ENCODE data around the gene ZFAND2A. TPM values are rescaled to one million over a fixed set of nuclear protein-coding genes. Genes with fewer than 3 reads are reported as not detected.
"Not testable (repeated sequence)": the region's sequence is repeated elsewhere in the genome, so short reads cannot be mapped to it uniquely, and the experiment has no call there.

ZFAND2A gene
- total RNA-seq, 2 experiments from 2014 or later, result 22.0 to 23.6 TPM

DNA sequence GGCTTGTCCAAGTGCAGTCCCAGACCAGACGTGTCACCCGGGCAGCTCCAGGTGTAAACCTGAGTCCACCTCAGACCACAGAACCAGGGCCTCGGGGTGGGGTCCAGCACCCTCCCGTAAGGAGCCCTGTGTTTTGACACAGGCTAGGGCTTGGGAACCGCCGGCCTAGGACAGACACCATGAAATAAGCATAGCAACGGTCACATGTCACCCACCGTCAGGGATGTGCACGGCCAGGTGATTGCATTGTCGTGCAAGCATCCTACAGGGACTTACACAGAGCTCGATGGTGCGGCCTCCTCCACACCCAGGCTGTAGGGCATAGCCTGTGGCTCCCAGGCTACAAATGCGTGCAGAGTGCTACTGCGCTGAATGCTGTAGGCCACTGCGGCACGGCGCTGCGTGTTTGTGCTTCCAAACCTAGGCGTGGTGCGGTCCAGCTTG is 10.6 kb downstream of the ZFAND2A start:
- peaks cover 11% of the 10 kb centered on the region for H3K36me3 Mint-ChIP-seq
- H3K9me3 Mint-ChIP-seq, result no peaks in the 10 kb centered on the region
- H3K27me3 Mint-ChIP-seq, result no peaks in the 10 kb centered on the region
- no peak overlapping the region for H3K4me3 Mint-ChIP-seq
- H3K4me1 Mint-ChIP-seq, result no peaks in the 10 kb centered on the region
- H3K27ac Mint-ChIP-seq, result no peak overlapping the region
- DNase-seq, result no peak

DNA sequence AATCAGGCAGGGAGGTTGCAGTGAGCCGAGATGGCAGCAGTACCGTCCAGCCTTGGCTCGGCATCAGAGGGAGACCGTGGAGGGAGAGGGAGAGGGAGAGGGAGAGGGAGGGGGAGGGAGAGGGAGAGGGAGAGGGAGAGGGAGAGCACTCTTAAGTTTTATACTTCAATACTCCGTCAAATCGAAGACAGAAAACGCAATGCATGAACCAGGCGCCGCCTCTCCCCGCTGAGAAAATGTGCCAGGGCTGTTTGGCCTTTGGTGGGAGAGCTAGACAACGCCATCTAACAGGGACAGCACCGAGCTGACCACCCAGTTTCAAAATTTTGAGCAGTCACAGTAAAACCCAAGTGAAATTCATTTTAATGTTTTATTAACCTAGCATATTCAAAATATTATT is 12.1 kb downstream of the ZFAND2A start:
- H3K9me3 Mint-ChIP-seq, DNase-seq, H3K27ac Mint-ChIP-seq, H3K36me3 Mint-ChIP-seq, H3K4me3 Mint-ChIP-seq, H3K4me1 Mint-ChIP-seq, H3K27me3 Mint-ChIP-seq: not testable (repeated sequence)

DNA sequence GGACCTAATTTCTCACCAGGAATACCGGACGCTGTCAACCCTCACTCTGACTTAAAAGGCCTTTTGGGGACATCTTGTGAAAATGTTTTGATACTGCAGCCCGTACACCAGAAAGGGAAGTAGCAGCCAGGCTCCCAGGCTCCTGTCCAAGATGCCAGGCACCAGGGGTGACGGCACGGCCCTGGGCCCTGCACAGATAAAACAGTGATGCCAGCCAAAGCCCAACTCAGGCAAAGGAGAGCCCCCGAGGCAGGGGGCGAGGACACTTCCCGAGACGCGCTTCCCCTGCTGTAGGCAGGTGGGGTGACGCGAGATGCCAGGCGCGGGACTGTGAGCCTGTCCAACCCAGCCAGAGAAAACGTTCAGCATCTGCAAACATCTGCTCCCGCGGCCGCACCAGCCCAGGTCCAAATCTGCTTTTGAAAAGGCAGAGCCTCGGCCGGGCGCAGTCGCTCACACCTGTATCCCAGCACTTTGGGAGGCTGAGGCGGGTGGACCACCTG is 15.7 kb downstream of the ZFAND2A start:
- Mint-ChIP-seq H3K36me3 (no peaks in the 10 kb centered on the region), H3K9me3 (no peaks in the 10 kb centered on the region), H3K27me3 (no peaks in the 10 kb centered on the region), H3K4me3 (no peak overlapping the region), H3K27ac (no peak overlapping the region), H3K4me1 (peaks cover 6% of the 10 kb centered on the region)
- no peak for DNase-seq

DNA sequence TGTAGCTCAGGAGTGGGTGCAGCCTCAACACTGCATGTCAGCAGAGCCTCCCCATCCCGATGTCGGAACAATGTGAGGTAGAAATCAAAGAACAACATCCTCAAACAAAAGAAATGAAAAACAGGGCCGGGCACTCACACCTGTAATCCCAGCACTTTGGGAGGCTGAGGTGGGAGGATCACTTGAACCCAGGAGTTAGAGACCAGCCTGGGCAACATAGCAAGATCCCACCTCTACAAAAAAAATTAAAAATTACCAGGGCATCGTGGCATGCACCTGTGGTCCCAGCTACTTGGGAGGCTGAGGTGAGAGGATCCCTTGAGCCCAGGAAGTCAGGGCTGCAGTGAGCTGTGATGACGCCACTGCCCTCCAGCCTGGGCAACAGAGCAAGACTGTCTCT is 17.0 kb downstream of the ZFAND2A start:
- H3K27me3 Mint-ChIP-seq, H3K4me1 Mint-ChIP-seq, H3K36me3 Mint-ChIP-seq, H3K27ac Mint-ChIP-seq, H3K9me3 Mint-ChIP-seq, DNase-seq, H3K4me3 Mint-ChIP-seq: not testable (repeated sequence)

DNA sequence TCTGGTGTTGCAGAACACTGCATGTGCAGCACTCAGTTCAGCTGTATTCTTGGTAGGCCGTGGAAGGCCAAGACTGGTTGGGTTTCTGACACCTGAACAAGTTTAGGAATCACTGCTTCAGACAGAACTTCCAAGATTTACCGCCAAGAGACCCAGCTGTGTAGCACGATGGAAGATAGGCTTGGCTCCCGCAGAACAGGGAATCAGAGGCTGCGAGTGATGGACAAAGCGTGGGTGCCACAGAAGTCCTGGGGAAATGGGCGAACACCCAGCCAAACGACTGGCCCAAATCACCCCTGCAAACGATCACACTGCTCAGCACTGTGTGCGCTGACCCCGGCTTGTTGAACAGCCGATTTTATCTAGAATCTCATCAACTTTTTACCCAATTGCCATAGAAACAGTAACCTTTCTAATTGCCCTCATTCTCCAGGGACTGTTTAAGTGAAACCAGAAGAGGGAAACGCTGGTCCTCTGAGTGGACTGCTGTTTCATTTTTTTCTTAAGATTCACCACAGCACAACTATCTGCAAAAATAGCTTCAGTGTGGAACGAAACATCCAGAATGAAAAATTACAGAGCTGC is 17.9 kb downstream of the ZFAND2A start:
- Mint-ChIP-seq H3K4me3 (no peak overlapping the region), H3K9me3 (no peaks in the 10 kb centered on the region), H3K36me3 (no peaks in the 10 kb centered on the region), H3K4me1 (peaks cover 8% of the 10 kb centered on the region), H3K27me3 (no peaks in the 10 kb centered on the region), H3K27ac (no peak overlapping the region)
- DNase-seq, result no peak

DNA sequence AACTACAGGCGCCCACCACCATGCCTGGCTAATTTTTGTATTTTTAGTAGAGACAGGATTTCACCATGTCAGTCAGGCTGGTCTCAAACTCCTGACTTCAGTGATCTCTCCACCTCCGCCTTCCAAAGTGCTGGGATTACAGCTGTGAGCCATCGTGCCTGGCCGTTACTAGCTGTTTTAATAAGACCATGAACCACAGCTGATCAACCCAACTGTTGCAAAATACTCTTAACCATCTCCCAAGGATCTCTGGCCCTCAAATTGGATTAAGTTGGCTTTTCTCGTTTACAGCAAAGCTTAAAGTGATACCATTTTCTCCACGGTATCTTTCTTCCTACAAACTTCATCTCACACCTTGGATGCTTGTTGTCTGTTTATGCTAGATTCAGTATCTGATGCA is 18.3 kb downstream of the ZFAND2A start:
- no peak overlapping the region for H3K27ac Mint-ChIP-seq
- no peaks in the 10 kb centered on the region for H3K27me3 Mint-ChIP-seq
- peaks cover 12% of the 10 kb centered on the region for H3K4me1 Mint-ChIP-seq
- H3K36me3 Mint-ChIP-seq, result no peaks in the 10 kb centered on the region
- H3K4me3 Mint-ChIP-seq, result no peak overlapping the region
- DNase-seq, result no peak
- no peaks in the 10 kb centered on the region for H3K9me3 Mint-ChIP-seq

DNA sequence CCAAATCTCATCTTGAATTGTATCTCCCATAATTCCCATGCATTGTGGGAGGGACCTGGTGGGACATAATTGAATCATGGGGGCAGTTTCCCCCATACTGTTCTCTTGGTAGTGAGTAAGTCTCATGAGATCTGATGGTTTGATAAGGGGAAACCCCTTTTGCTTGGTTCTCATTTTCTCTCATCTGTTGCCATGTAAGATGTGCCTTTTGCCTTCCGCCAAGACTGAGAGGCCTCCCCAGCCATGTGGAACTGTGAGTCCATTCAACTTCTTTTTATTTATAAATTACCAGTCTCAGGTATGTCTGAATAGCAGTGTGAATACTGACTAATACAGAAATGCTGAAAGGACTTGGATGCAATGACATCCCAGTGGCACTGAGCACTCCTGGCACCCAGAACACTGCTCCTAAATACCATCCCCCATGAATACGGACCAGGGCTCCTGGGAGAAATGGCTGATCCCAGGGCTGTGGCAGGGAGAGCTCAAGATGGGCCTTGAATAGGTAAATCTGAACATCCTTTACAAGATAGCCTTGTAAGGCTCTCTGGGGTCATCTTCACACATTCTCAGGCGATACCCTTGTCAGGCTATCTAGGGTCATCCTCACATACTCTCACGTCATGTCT is 19.4 kb downstream of the ZFAND2A start:
- Mint-ChIP-seq H3K27ac (no peak overlapping the region), H3K4me1 (peaks cover 13% of the 10 kb centered on the region), H3K9me3 (no peaks in the 10 kb centered on the region), H3K4me3 (no peak overlapping the region), H3K27me3 (no peaks in the 10 kb centered on the region), H3K36me3 (no peaks in the 10 kb centered on the region)
- DNase-seq, result no peak

DNA sequence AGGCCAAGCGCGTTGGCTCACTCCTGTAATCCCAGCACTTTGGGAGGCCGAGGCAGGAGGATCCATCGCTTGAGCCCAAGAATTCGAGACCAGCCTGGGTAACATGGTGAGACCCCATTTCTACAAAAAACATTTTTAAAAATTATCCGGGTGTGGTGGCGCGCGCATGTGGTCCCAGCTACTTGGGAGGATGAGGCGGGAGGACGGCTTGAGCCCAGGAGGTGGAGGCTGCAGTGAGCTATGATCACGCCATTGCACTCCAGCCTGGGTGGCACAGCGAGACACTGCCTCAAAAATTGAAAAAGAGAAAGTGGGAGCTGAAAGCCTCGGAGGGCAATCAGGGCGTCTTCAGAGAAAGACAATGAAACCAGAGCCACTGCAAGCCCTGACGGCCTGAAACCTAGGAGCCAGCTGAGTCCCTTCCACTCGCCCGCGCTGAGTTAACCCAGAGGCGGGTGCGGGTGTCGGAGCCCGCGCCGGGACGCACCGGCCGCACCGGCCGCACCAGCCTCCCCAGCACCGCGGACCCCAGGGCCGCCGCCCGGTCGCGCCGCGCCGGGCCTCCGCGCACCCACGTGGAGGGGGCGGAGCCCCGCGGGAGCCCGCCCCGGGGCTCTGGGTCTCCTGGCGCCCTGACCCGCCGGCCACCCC is 22.4 kb downstream of the ZFAND2A start:
- H3K4me3 Mint-ChIP-seq, result peak overlapping the region; percentile 84
- H3K27ac Mint-ChIP-seq, result peak overlapping the region; percentile 65
- DNase-seq, result no peak
- peaks cover 5% of the 10 kb centered on the region for H3K36me3 Mint-ChIP-seq
- H3K9me3 Mint-ChIP-seq, result no peaks in the 10 kb centered on the region
- H3K4me1 Mint-ChIP-seq, result peaks cover 13% of the 10 kb centered on the region
- H3K27me3 Mint-ChIP-seq, result no peaks in the 10 kb centered on the region

DNA sequence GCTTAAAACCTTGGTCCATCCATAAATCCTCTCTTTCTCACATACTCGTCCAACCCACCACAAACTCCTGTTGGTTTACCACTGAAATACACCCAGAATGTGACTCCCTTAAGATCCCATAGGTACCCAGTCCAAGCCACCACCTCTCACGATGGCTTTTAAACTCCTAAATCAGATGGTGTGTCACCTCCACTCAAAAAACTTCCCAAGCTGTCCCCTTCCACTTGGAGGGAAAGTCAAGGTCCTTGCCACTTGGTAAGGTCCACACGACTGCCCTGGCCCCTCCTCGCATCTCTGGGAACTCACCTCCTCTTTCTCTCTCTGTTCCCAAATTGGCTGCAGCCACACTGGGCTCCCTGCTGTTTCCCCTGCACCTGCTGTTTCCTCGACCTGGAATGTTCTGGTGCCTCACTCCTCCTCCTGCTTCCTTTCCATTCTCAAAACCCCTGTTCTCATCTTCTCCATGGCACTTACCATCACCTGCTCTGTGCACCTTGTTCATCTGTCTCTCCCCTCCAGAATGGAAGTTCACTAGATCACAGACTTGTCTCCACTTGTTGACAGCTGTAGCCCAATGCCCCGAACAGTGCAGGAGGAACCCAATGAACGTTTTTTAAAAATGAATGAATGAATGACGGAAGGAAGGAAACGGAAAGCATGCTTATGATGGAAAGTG is 23.0 kb downstream of the ZFAND2A start:
- H3K9me3 Mint-ChIP-seq, result peaks cover under 1% of the 10 kb centered on the region
- peak overlapping the region; percentile 65 for H3K27ac Mint-ChIP-seq
- H3K4me3 Mint-ChIP-seq, result peak overlapping the region; percentile 84
- no peaks in the 10 kb centered on the region for H3K27me3 Mint-ChIP-seq
- peaks cover 13% of the 10 kb centered on the region for H3K4me1 Mint-ChIP-seq
- no peak for DNase-seq
- H3K36me3 Mint-ChIP-seq, result peaks cover 8% of the 10 kb centered on the region

DNA sequence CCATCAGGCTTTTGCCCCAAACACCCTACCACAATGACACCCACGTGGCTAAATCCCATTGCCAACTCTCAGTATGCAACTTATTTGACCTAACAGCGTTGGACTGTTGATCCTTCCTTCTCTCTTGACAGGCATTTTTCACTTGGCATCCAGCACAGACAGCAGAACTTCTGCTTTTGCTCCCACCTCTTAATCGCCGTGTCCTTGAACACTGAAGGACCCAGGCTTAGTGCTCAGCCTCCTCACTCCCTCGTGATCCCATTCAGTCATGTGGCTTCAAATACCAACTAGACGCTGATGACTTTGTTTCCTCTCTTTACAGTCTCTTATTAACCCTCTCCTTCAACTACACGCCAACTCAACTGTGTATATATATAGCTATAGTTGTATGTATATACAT is 25.0 kb downstream of the ZFAND2A start:
- peaks cover 3% of the 10 kb centered on the region for H3K9me3 Mint-ChIP-seq
- H3K4me3 Mint-ChIP-seq, result no peak overlapping the region
- H3K4me1 Mint-ChIP-seq, result peaks cover 7% of the 10 kb centered on the region
- H3K27me3 Mint-ChIP-seq, result no peaks in the 10 kb centered on the region
- peaks cover 12% of the 10 kb centered on the region for H3K36me3 Mint-ChIP-seq
- DNase-seq, result no peak
- no peak overlapping the region for H3K27ac Mint-ChIP-seq

DNA sequence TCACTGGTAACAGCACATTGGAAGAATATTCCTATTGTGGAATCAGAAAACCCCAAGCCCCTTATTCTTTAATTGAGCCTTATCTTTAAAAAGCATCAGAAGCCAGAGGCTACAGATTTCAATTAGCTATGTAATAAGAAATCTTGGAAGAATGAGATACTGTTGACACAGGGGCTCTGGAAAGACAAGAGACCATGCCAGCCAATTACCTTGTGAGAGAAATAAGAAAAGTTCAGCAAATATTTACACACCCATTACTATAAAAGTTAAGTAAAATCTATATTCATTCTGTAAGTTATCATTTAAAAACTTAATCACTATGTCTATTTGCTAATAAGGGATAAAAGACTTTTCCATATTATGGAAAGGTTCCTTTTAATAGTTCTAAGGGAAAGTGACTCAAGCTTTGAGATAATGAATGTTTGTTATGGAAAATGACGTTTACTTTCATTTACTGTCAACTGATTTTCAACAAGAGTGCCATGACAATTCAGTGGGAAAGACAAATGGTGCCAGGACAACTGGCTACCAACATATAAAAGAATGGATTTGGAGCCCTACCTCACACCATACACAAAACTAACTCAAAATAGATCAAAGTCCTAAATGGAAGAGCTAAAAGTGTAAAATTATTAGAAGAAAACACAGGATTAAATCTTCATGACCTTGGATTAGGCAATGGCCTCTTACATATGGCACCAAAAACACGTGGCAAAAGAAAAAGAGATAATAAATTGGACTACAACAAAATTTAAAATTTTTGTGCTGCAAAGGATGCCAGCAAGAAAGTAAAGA is 28.3 kb downstream of the ZFAND2A start:
- H3K36me3 Mint-ChIP-seq, result peaks cover 12% of the 10 kb centered on the region
- no peaks in the 10 kb centered on the region for H3K27me3 Mint-ChIP-seq
- DNase-seq, result no peak
- H3K9me3 Mint-ChIP-seq, result peaks cover 3% of the 10 kb centered on the region
- H3K4me3 Mint-ChIP-seq, result no peak overlapping the region
- H3K27ac Mint-ChIP-seq, result no peak overlapping the region
- H3K4me1 Mint-ChIP-seq, result peaks cover 1% of the 10 kb centered on the region

DNA sequence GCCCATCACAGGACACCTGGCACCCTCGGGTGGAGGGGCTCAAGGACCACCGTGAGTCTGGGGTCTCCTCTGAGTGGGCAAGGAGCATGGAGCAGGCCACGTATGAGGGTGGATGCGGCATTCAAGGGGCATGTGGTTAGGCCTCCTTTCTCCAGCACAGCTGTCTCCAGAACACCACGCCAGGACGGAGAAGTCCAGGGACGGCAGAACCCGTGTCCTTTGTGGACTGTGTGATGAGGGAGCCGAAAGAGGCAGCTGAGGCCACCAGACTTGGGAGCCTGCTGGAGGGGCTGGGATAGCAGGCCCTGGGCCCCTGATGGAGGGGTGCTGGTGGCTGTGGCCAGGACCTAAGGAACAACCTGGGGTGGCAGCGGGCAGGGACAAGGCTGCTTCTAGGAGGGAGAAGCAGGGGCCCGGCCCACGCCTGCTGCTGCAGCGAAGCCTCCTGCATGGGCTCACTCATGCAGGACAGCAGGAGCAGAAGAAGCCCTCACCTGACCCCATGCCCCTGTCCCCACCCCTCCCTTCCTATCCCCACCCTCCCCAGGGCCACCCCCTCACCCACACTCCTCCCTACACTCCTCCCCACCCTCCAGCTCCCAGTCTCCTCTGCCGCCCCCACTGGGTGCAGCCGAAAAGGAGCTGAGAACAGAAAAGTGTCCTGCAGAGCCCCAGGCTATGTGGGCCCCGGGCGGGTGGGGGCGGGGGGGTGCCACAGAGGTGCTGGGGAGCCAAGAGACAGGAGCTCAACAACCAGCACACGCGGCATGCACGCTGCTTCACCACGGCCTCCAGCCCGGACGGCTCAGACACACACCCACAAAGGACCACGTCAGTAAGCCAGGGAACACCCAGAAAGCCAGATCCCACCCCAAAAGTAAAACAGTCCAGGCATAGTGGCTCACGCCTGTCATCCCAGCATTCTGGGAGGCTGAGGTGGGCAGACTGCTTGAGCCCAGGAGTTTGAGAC is 29.7 kb downstream of the ZFAND2A start:
- H3K9me3 Mint-ChIP-seq, result peaks cover 3% of the 10 kb centered on the region
- H3K4me3 Mint-ChIP-seq, result no peak overlapping the region
- no peaks in the 10 kb centered on the region for H3K4me1 Mint-ChIP-seq
- peaks cover 12% of the 10 kb centered on the region for H3K36me3 Mint-ChIP-seq
- no peaks in the 10 kb centered on the region for H3K27me3 Mint-ChIP-seq
- H3K27ac Mint-ChIP-seq, result no peak overlapping the region
- DNase-seq, result no peak

DNA sequence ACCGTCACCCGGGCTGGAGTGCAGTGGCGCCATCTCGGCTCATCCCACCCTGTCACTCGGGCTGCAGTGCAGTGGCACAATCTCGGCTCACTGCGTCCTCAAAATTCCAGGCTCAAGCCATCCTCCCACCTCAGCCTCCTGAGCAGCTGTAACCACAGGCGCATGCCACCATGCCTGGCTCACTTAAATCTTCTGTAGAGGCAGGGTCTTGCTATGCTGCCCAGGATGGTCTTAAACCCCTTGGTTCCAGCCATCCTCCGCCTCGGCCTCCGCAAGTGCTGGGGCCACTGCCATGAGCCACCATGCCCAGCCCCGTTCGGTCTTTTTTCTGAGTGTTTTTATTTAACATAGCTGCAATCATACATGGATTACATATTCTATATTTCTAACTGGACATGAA is 30.6 kb downstream of the ZFAND2A start:
- DNase-seq, result no peak
- Mint-ChIP-seq H3K4me3 (no peak overlapping the region), H3K4me1 (no peaks in the 10 kb centered on the region), H3K9me3 (peaks cover 3% of the 10 kb centered on the region), H3K27me3 (no peaks in the 10 kb centered on the region), H3K27ac (no peak overlapping the region), H3K36me3 (peaks cover 9% of the 10 kb centered on the region)

DNA sequence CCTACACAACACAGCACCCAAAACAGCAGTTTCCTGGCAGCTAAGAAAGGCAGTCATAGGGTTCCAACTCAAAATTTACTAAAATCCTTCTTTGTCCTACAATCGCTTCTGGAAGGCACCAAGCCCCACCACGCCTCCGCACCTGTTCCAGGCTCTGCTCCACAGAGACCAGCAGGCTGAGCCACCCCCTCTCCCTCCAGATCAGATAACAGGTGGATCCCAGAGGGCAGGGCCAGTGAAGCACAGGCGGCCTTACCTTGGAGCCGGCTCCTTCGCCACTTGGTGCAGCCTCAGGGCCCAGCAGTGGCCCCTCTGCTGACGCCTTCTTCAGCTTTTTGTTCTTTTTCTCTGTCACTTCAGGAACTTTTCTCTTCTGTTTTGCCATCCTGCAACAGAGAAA is 33.0 kb downstream of the ZFAND2A start:
- no peak overlapping the region for H3K27ac Mint-ChIP-seq
- no peaks in the 10 kb centered on the region for H3K27me3 Mint-ChIP-seq
- DNase-seq, result no peak
- H3K36me3 Mint-ChIP-seq, result peaks cover 4% of the 10 kb centered on the region
- no peak overlapping the region for H3K4me3 Mint-ChIP-seq
- H3K4me1 Mint-ChIP-seq, result no peaks in the 10 kb centered on the region
- H3K9me3 Mint-ChIP-seq, result peaks cover 3% of the 10 kb centered on the region

Measured in activated naive CD8-positive, alpha-beta T cell treated with anti-CD3 and anti-CD28 coated beads for 36 hours (primary cell).